Activated CD4-positive, alpha-beta T cell treated with anti-CD3 and anti-CD28 coated beads, Interleukin-2, Interleukin-4, amounts not matched to agents 100 ng/mL and 50 ng/mL, durations not matched to agents 16 hours and 8 hours (primary cell): ENCODE measurements around the gene CFAP57.

ENCODE experiments used
- DNase-seq: peaks from one replicate; pipeline ENCODE4 v3.0.0-alpha.2; 2020; ENCODE audit warnings: low spot score

CFAP57 gene

DNA sequence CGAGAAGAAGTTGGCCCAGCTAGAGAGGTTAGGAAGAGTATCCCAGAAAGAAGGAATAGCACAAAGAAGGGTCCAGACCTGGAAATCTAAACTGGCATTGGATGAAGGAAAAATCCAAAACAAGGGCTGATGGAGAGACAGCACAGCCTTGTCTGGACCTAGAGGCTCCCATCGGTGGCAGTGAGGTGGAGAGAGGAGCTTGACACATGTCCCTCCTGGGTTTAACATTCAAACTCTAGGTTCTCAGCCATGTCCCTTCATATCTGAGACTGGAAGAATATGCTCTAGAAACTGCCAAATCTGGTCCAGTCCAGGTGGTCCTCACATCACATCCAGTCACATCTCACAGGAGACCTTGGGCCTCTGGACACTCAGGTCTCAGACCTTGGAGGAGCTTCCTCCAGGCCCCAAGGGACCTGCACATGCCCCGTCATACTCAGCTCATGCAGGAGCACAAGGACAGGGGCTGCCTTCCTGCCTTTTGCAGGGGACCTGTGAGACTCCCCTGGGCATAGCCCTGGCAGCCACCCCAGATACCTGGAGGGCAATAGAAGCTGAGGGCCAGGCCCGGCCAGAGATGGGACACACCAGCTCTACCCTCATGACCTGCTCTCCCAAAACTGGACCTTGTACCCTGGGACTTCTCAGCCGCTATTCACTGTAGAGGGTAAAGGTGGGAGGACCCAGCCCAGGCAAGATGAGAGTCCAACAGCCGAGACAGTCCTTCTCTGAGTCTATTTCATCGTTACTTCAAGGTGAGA is 105.2 kb downstream of the CFAP57 start:
- DNase-seq = no peak

DNA sequence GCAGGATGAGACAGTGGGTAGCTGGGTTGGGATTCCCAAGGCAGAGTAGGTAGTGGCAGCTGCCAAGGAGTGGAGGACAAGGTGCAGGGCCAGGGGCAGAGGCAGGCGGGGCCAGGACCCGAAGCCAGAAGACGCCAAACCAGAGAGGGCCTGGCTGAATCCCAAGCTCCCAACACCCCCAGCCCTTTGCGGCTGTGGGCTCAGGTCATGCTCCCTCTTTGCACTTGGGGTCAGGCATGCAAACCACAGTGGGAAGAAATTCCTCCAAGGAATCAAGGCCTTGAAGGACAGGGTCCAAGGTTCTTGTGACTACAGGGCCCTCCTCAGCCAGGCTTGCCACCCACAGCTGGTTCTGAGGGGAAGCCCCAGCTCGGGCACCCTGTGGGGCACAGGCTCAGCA is 107.0 kb downstream of the CFAP57 start:
- no peak for DNase-seq

DNA sequence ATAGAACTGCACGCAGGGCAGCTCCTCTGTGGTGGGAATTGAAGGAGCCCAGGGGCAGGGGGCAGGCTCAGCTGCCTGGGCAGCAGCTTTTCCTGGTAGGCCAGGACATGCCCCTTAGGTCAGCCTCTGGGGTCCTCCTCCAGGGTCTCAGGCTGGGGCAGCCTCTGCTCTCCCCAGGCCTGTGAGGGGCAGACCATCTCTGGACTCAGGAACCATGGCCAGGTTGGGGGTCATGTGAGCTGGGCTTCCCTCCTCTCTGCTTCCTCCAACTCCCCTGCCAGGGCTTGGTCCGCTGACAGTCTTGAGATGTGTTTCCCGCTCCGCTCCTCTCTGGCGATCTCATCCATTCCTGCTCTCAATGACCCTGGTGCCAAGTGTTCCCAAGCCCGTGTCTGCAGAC is 107.5 kb downstream of the CFAP57 start:
- DNase-seq = no peak

DNA sequence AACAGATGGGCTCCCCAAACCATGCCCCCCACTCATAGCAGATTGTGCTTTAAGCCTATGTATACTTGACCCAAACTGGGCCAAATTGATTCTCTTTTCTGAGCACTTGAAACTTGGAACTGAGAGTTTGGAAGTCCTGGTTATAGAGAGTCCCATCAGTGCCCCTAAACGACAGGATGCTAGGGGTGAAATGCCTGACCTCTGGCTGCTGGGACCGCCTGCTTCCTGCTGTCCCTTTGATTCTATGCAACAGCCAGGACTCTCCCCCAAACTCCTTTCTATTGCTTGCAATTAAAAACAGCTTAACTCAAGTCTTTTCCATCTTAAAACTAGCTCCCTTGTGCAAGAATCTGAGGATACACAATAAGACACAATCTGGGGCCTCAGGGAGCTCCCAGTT is 108.6 kb downstream of the CFAP57 start:
- DNase-seq = no peak

DNA sequence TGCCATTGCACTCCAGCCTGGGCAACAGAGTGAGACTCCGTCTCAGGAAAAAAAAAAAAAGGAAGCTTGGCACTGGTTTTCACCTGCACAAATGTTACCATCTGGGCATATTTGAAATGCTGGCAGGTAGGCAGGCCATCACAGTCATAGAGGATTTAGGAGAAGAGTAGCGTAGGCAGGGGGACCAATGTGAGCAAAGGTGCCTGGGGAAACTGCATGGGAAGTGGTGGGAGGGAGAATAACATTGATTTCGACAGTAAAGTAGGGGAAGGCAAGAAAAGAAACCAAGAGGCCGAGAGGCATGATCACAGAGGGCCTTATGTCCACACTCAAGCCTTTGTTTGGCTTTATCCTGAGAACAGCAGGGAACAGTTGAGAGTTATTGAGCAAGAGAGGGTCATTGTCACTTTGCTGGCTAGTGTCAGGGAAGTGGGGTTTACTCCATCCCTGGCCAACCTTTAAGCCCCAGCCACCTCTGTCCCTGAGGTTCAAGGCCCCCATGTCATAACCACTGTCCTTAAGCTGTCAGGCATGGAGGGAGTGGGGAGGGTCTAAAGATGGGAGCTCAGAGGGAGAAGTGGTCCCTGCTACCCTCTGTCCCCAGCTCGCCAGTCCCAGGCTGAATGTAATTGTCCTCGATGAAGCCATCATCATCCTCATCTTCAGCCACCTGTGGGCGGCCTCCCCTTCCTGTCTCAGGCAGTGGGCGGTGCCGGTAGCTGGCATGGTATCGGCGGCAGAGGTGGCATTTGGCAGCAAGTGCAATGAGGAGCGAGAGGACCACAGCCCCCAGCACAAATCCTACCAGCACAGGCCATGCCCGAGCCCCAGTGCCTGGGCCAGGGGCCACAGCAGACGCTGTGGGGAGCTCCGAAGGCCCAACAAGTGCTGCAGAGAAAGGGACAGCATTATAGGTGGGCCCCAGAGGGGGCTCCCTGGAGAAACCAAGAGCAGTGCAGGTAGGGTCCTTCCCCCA is 110.4 kb downstream of the CFAP57 start:
- no peak for DNase-seq

DNA sequence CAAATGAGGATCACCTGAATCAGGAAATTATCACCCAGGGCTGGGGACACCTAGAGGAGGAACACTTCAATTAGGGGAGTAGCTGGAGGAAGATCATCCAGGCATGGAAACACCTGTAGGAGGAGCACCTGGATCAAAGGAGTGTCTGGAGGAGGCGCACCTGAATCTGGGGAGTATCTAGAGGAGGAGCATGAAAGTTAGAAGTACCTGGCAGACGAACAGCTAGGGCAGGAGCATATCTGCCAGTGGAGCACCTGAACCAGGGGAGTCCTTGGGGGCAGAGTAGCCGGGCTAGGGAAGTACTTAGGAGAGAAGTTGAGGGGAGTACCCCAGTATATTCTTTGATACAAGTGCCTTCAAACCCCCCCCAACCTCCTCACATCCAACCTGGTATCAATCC is 111.9 kb downstream of the CFAP57 start:
- no peak for DNase-seq

DNA sequence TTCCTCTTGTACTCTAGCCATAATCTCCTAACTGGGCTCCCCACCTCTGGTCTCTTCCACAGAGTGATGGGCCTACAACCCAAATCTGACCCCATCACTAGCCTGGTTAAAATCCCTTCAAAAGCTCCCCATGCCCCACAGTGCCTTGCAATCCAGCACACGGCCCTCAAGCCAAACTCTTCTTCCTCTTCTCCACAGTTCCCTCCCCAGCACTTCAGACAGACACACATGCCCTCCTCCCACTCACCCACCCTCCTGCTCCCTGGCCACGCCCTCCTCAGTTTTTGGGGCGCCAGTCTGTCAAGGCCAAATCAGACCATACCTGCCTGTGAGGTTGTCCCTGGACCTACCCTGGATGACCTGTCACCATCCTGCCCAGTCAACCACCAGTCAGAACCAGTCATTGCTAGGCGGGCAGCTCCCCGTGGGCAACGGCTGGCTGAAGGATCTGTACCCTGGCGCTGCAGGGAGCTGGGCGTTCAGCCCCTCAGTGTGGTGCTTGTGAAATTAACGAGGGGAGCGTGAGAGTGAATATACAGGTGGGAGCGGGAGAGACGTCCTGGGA is 112.5 kb downstream of the CFAP57 start:
- DNase-seq = no peak

DNA sequence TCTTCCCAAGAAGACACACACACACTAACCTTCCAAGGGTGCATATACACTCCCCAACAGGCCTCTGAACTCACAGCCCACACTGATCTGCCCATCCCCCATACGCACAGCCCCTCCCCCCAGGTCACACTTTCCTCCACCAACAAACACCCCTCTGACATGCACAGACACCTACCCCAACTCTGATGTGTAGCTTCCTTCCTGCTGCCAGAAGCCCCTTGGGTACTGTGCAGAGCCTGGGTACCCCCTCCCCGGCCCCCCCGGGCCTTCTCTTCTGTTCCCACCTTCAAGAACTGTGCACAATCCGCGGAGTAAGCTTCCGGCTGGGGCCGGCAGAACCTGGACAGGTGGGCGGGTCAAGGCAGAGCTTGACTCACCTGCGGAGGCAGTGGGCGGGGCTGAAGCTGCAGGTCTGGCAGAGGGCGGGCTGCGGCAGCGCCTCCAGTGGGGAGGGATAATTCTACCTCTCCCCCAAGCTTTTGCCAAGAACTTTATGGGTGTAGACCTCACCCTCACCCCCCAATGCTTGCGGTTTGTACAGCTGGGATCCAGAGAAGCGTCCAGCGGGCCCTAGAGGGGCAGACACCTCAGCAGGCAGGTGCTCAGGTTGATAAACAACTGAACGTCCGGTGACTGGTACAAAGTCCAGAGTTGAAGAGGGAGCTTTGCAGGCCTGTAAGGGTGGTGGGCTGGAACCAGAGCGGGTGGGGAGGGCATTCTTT is 113.3 kb downstream of the CFAP57 start, which contains the start of gene C1orf210:
TSS of gene C1orf210 (minus strand) at position 313 of the 722 bp plus-strand sequence. CDS start 2,311 bp downstream, outside the sequence.
- DNase-seq = no peak

DNA sequence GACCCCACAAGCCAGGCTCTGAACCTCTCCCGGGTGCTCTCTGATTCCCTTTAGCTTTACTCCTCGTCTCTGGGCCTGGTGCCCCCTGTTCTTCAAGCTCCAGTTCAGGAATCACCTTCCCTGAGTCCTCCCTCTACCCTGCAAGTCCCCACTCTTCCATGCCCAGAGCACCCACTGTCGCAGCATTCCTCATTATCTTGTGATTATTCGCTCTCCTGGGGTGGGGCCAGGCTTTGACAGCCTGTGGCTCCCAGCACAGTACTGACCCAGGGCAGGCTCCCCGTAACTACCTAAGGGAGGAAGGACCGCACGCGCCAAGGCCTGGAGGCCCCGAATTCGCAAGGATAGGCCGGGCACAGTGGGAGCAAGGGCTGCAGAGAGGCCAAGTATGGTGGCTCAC is 114.0 kb downstream of the CFAP57 start:
- DNase-seq = no peak

DNA sequence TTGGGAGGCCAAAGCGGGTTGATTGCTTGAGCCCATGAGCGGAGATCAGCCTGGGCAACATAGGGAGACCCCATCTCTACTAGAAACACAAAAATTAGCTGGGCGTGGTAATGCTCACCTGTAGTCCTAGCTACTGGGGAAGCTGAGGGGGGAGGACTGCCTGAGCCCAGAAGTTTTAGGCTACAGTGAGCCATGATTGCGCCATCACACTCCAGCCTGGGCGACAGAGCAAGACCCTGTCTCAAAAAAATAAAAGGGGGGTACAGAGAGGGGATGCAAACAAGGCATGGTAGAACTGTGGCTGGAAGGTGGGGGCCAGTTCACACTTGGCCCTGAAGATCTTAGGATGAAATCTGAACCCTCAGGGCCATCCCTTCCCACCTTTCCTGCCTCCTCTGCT is 114.4 kb downstream of the CFAP57 start:
- no peak for DNase-seq

DNA sequence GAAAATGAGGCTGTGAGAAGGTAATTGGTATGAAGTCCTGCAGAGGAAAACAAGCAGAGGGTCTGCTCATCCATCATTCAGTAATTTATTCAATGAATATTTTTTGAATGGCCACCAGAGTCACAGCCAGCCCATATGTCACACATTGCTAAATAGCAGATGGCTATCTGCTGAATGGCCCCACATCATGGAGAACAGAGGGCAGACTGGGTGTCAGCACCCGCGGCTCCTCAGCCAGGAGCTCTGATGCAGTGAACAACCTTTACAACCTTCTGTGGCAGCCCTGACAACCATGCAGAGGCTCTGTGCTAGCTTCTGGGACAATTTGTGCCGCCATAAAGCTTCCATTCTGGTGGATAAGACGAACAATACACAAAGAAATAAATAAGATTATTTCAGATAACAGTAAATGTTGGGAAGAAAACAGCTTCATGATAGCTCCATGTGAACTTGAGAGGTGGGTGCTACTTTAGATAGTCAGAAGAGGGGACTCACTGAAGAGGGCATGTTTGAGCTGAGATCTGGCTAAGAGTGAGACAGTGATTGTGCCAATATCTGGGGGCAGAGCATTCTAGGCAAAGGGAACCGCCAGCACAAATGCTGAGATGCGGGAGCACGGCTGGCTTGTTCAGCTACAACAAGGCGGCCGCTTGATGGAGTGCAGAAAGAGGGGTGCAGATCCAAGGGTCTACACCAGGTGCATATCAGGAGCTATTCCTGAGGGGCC is 116.1 kb downstream of the CFAP57 start:
- DNase-seq = no peak

DNA sequence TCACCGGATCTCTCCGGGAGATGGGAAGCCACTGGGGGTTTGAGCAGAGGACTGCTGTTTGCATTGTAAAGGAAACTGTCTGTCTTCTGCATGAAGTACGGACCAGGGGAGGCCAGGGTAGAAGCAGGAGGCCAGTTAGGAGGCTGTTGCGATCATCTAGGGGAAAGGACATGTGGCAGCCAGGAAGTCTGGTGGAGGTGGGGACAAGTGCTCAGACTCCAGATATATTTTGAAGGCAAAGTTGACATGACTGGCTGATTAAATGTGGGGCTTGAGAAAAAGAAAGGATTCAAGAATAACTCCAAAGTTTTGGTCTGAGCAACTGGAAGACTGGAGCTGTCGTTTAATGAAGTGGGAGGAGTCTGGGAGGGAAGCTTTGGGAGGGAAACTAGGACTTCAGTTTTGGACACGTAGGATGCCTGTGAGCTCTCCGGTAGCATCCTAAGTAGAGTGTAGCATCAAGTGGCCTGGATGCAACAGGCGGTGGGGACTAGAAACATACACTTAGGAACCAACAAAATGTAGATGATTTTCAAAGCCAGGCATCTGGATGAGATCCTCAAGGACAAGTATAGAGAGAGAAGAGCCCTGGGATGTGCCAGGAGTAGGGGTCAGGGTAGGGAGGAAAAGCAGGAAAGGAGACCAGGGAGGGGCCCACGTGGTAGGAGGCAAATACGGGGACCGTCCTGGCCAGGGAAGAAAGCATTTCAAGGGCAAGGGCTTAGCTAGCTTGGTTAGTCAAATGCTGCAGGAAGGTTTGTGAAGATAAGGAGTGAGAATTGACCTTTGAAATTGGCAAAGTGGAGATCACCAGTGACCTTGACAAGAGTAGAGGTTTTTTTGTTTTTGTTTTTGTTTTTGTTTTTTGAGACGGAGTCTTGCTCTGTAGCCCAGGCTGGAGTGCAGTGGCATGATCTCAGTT is 116.9 kb downstream of the CFAP57 start:
- DNase-seq = no peak

DNA sequence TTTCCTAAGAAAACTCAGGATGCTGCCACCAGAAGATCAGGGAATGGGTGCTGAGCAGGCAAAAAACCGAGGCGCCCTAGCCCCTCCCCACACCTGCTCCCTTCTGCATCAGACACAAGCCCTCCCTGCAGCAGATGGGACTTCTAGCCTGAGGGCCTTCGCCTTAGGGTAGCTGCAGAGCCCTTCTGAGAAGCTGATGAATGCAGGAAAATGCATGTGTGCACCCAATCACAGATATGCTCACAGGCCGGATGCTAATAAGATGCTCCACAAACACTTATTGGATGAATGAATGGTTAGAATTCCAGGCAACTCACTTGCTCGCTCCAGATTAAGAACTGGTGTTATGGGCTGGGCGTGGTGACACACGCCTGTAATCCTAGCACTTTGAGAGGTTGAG is 120.1 kb downstream of the CFAP57 start:
- DNase-seq = no peak

DNA sequence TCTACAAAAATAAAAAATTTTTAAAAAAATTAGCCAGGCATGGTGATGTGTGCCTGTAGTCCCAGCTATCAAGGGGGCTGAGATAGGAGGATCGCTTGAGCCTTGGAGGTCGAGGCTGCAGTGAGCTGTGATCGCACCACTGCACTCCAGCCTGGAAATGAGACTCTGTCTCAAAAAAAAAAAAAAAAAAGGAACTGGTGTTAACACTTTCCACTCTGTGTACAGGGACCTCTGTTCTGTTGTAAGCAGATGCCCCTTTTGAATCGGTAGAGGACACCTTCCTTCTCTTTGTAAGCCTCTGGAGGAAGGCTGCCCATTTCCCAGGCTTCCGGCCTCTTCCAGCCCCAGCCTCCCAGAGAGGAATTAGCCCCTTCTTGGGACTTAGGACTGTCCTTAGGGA is 120.5 kb downstream of the CFAP57 start:
- DNase-seq = no peak

DNA sequence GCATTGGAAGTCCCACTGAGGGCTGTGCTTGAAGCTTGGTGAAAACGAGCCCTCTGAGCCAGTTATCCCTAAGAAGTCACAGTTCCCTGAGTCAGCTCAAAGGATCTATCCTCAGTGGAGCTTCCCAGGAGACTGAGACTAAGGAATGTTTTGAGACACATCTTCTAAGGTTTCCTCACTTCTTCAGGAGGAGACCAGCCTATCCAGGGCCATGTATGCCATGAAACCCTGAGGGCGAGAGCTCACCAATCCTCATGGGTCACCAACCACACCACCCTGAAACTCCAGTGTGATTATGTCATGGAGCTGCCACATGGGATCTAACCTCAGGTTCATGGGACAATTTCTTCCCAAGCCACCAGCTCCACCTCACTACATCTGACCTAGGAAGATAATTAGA is 121.0 kb downstream of the CFAP57 start:
- DNase-seq = no peak

DNA sequence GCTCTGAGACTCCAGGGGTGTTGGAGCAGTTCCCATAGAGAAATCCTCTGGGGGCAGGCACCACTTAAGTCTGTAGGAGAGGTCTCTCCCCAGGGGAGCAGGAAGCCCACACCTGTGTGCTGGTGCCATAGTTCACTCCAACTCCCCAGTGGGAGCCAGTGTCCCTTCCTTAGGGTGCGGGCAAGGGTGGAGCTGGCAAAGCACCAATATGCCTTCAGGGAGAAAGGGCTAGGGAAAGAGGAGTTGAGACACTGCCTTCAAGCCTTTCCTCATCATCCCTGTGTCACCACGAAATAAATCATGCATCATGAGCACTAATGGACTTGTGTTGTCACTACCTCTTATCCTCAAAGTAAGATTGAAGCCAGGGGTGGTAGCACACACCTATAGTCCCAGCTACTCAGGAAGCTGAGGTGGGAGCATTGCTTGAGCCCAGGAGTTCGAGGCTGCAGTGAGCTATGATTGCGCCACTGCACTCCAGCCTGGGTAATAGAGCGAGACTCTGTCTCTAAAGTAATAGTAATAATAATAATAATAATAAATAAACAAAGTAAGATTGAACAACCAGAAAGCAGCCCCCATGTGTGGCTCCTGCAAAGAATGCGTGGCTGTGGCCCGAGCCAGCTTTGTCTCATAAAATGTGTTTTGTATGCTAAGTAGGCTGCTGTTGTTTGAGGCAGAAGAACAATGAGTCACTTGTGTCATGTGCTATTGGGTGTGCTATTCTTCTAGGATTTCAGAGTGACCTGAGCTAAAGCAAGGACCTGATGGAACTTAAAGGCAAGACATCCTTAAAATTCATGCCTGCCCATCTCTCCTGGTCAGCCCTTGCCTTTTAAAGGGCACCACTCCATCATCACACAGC is 122.0 kb downstream of the CFAP57 start:
- DNase-seq = no peak

DNA sequence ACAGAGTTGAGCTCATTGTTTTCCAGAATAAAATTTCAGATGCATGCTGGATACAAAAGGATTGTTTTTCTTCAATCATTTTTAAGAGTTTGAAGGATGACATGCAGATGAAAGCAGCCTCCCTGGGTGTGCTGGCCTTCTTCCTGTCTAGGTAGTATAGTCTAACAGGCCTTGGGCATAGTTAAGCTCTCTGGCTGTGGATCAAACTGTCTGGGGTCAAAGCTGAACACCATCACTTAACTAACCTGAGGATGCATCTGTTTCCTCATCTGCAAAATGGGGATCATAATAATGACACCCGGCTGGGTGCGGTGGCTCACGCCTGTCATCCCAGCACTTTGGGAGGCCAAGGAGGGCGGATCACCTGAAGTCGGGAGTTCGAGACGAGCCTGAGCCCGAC is 122.6 kb downstream of the CFAP57 start:
- no peak for DNase-seq

DNA sequence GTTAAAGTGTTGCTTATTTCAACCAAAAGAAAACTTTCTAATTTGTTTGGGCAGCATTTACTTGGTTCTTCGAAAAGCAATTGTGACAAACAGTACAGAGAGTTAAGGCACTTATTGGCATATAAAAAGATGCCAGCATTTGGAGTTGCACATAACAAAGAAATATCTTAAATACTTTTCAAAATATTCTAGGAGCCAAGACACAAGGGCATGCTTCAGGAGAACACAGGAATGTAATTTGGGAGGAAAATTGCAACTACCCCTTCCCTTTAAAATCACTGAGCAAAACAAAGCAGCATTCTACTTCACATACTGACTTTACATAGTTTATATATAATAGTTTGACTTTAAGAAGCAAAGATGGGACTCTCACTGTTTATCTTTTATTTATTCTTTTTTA is 124.1 kb downstream of the CFAP57 start:
- DNase-seq = no peak

DNA sequence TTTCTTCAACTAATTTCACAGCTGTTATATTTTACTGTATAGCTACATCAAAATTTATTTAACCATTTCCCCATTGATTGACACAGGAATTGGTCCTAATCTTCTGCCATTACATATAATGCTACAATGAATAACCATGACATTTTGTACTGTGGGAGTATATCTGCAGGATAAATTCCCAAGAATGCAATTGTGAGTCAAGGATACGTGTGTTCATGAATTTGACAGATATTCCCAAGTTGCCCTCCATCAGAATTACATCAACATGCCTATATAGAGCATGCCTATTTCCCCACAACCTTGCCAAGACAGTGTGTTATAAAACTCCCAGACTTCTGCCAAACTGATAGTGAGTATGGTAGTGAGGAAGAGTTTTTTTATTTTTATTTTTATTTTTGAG is 125.9 kb downstream of the CFAP57 start:
- no peak for DNase-seq
